ENCODE measurements around the gene FGD1. TPM values are rescaled to one million over a fixed set of nuclear protein-coding genes. Genes with fewer than 3 reads are reported as not detected.

Gene FGD1
- total and polyA plus RNA-seq, 2 of the 8 experiments (the other 6 are each of a cell fraction or from before 2014, with no cell fraction given): 6.8 to 34.9 TPM

DNA sequence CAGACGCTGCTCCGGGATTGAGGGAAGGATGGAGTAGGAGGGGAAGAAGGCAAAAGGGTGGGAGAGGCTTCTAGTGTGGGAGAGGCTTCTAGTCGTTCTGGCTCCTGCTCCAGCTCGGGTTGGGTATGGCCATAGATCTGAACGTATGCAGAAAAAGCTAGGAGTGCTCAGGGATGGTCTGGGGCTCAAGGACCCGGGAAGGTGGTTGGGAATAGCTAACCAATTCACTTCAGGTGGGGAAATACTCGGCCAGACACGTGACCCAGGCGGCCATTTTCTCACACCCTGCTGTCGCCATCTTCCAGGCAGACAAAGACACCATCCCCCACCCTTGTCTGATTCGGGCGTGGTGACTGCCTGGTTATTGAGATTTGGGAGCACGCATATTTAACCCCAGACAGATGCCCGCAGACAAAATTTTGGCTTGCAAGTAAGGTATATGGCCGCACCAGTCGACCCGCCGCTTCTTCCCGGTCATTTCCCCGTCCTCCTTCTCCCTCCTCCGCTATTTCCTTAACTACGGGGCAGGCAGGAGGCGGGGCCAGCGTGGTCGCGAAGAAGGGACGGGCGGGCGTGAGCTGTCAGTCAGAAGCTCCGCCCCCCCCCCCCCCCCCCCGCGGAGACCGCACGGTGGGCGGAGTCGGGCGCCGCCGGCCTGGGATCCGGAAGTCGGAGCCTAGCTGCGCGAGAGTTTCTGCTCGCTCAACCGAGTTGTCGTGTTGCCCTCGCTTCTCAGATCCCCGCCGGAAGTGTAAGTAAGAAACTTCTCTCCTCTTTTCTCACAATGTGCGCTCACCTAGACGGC, 33.7 kb upstream of the FGD1 start, which contains the start of gene GNL3L (continued):
- TF ChIP-seq POLR2AphosphoS5 (IDR thresholded peaks at IDR 0.05; ENCODE audit: low read depth, low read length): peak; percentile 47
- TF ChIP-seq USF2 (IDR thresholded peaks at IDR 0.05; ENCODE audit: low read length): peak; percentile 77
- TF ChIP-seq E2F6 (IDR thresholded peaks at IDR 0.05): peak; percentile 90
- no peak for TF ChIP-seq FOSL1 (IDR thresholded peaks at IDR 0.05; ENCODE audit: insufficient read depth, low read depth, low read length)
- TF ChIP-seq CHD2 (IDR thresholded peaks at IDR 0.05; ENCODE audit: low read length): peak; percentile 76
- no peak for TF ChIP-seq JUN (IDR thresholded peaks at IDR 0.05; ENCODE audit: low read depth, low read length)
- TF ChIP-seq CEBPB (IDR thresholded peaks at IDR 0.05; ENCODE audit: low read depth, low read length): no peak
- no peak for TF ChIP-seq KDM4A (IDR thresholded peaks at IDR 0.05; ENCODE audit: low read depth, low read length, severe bottlenecking)
- TF ChIP-seq SUZ12 (IDR thresholded peaks at IDR 0.05; ENCODE audit: low read length): no peak
- no peak for TF ChIP-seq JUND (IDR thresholded peaks at IDR 0.05; ENCODE audit: low read length)
- TF ChIP-seq BRCA1 (IDR thresholded peaks at IDR 0.05; ENCODE audit: low read depth, low read length): no peak
- TF ChIP-seq ASH2L (IDR thresholded peaks at IDR 0.05; ENCODE audit: low read length): peak; percentile 87
- TF ChIP-seq ATF3 (IDR thresholded peaks at IDR 0.05; ENCODE audit: insufficient read depth, low read depth, low read length): no peak
- peak; percentile 45 for TF ChIP-seq PHF8 (conservative IDR thresholded peaks at IDR 0.05; ENCODE audit: low read depth, low read length)
